NCI-H146 treated with DMSO at 0.1 percent for 48 hours (cell line): Measurements from ENCODE around the gene COL18A1.
"Not testable (repeated sequence)": the region's sequence is repeated elsewhere in the genome, so short reads cannot be mapped to it uniquely, and the experiment has no call there.

Source experiments
- DNase-seq: peaks from one replicate; lab custom pipeline; 2025; ENCODE audit not compliant: unreplicated experiment; lab: John Stamatoyannopoulos, UW

COL18A1 gene

GRCh38 chr21:45367402-45368351, 37.3 kb upstream of the COL18A1 start:
- no peak for DNase-seq

GRCh38 chr21:45369018-45369417, 35.9 kb upstream of the COL18A1 start:
- DNase-seq = not testable (repeated sequence)

DNA sequence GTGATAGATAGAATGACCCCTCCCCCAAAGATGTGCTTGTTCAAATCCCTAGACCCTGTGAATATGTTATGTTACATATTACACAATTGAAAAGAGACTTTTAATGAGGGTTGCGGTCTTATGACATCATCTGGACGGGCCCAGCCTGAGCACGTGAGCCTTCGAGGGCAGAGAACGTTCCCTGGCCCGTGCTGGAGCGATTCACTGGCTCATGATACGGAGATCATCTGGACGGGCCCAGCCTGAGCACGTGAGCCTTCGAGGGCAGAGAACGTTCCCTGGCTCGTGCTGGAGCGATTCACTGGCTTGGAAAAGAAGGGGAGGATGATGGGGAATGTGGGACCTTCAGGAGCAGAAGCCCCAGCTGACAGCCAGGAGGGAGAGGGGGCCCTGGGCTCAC, 34.4 kb upstream of the COL18A1 start:
- DNase-seq = no peak

GRCh38 chr21:45371081-45371480, 33.9 kb upstream of the COL18A1 start:
- DNase-seq = no peak

- DNase-seq = no peak
Observed at GRCh38 chr21:45371655-45372054, 33.3 kb upstream of the COL18A1 start.

DNA sequence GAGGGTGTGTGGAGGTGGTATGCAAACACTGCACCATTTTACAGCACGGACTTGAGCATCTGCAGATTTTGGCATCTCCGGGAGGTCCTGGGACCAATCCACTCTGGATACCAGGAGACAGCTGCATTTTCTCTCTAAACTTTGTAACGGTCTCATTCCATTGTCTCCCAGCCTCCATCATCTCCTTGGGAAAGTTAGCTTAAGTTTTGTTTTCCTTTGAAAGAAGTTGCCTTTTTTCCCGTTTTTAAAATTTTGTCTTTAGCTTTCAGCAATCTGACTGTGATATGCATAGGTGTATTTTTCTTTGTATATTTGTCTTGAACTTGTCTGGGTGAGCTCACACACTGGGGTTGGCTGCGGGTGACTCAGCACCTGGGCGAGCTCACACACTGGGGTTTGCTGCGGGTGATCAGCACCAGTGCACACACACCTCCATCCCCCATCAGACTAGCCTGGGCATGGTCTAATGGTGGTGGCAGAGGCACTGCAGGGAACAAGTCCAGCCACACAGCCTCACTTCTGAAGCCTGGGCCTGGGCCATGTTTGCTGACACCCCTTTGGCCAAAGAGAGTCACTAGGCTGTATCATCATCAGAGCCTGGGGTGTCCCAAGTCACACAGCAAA, 32.1 kb upstream of the COL18A1 start:
- no peak for DNase-seq

DNA sequence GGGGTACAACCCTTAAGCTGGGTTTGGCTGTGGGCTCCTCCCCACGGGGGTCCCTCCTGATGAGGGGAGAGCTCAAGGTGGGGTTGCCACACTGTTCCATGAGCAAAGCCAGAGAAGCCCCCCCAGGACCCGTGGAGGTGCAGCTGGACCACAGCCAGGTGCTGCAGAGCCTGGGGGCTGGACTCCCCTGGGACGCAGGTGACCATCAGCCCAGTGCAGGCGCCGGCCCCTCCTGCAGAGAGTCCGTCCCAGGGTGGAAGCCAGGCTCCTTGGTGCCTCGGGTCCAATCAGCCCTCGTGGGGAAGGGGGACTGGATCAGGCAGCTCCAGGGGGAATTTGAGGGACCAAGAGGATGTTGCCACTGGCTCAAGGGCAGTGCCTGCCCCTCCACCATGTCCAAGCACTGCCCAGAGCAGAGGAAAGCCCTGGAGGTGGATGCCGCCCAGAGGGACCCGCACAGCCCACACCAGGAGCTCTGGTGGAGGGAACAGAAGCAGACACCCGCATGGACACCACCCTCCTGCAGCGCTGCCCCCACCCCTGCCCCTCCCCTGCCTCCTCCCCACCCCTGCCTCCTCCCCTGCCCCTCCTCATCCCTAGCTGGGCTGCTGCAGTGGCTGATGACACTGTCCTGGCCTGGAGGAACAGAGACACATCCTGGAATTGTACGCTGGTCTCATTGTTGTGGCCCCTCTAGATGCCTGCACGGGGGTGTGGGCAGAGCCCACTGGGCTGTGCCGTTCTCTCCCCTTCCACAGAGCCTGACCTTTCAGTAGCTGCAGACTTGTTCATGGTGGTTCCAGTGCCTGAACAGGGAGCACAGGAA, 30.8 kb upstream of the COL18A1 start:
- no peak for DNase-seq

GRCh38 chr21:45374826-45375455, 30.0 kb upstream of the COL18A1 start:
- no peak for DNase-seq

- no peak for DNase-seq
Observed at GRCh38 chr21:45376459-45377324, 28.3 kb upstream of the COL18A1 start.

DNA sequence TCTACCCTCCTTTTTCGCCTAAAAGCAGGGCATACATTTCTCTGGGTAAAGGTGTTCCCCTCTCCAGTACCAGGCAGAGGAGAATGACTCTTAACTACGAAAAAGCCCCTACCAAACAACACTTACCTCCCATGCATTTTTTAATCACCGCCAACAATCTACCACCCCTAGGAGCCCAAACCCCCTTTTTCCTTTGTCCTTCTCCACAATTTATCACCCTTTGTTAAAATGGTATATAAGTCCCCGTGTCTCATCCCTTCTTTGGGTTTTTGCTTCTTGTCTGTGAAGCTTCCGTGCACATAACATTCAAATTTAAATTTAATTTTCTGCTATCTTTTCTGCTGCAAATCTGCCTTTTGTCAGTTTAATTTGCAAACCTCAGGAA, 27.6 kb upstream of the COL18A1 start:
- DNase-seq = no peak

GRCh38 chr21:45377866-45378257, 27.1 kb upstream of the COL18A1 start:
- DNase-seq = no peak

DNA sequence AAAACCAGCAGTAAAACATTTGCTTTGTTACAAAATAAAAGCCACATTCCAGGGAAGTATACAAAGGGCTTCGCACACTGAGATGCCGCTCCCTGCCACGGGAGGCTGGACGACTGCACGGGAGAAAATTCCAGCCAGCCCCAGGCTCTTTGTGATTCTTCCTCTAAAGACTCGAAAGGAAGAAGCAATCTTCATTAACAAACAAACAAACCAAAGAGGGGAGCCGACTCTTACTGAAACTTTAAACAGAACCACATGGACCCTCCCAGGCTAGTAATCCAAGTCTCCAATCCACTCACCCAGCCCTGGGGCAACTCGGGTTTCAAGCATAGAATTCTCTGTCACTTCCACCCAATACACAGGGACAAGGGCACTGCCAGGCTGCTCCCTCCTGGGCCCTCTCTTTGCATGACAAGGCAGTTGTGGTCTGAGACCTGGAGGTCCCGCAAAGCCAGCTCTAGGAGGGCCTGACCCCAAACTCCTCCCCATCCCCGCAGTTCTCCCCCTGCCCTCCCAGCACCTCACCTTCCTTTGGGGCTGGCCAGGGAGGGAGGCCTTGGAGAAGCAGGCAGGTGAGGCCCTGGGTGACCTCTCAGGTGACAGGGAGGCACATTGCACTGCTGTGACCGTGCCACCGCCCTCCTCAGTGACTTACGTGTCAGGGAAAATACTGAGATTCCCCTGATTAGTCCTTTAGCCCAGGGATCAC, 26.6 kb upstream of the COL18A1 start:
- DNase-seq = no peak

DNA sequence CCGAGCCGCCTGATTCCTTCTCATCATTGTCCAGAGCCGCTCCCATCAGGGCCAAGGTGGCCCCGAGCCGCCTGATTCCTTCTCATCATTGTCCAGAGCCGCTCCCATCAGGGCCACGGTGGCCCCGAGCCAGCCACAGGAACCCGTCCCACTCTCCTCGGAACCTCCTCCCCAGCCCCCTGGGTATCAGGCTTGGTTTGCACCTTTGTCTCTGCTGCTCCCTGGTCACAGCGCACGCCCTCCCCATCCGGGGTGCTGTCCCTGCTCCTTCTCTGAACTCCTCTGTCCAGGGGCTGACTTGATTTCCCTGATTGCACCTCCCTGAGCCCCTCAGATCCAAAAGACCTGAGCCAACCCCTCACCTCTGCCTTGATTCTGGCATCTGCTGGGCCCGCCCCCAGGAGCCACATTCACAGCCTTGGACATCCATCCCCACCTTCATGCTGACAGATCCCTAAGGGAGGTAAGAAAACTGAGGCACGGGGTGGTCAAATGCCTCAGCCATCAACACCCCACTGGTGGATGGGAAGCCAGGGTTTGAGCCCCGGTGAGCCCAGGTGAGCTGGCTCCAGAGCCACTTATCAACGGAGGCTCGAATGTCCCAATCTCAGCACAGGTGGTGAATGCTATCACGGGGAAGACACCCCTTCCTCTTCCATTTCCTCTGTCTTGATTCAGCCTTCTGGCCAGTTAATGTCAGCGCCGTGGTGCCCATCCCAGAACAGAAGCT, 25.6 kb upstream of the COL18A1 start:
- no peak for DNase-seq

DNA sequence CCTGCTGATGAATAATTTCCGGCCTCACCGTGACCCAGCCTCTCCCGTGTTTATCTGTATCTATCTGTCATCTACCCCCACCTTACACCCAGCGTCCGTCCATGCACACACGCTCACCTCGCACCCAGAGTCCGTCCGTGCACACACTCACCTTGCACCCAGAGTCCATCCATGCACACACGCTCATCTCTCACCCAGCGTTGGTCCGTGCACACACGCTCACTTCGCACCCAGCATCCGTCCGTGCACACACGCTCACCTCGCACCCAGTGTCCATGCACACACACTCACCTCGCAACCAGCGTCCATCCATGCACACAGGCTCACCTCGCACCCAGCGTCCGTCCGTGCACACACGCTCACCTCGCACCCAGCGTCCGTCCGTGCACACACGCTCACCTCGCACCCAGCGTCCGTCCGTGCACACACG, 25.0 kb upstream of the COL18A1 start:
- DNase-seq = no peak

- DNase-seq = no peak
Observed at GRCh38 chr21:45380566-45380965, 24.4 kb upstream of the COL18A1 start.

GRCh38 chr21:45381036-45381787, 23.8 kb upstream of the COL18A1 start:
- no peak for DNase-seq

- DNase-seq = no peak
Observed at GRCh38 chr21:45381865-45382696, 22.9 kb upstream of the COL18A1 start.
